Osteoblast (primary cell): ENCODE measurements around the gene PNPO. TPM values are rescaled to one million over a fixed set of nuclear protein-coding genes. Genes with fewer than 3 reads are reported as not detected.

Source experiments
- DNase-seq: peaks from one replicate; pipeline ENCODE4 v3.0.0; 2011; ENCODE audit warnings: low spot score, mixed read lengths; ENCODE audit not compliant: insufficient read length; ENCODE audit errors: missing footprints
- H2AFZ ChIP-seq: 2 replicates; pipeline ENCODE4 v1.6.0; 2011; ENCODE audit warnings: mild to moderate bottlenecking, low read length
- H3K27ac ChIP-seq: 2 replicates; pipeline ENCODE4 v1.5.1; 2011; ENCODE audit warnings: mild to moderate bottlenecking, low read depth, low read length, moderate library complexity
- H3K27me3 ChIP-seq: 2 replicates; pipeline ENCODE4 v1.6.0; 2012; ENCODE audit warnings: mild to moderate bottlenecking, control low read depth, inconsistent platforms, low read length, moderate library complexity; ENCODE audit not compliant: insufficient read depth
- H3K36me3 ChIP-seq: 2 replicates; pipeline ENCODE4 v1.5.1; 2011; ENCODE audit warnings: mild to moderate bottlenecking, low read length, control low read depth, moderate library complexity; ENCODE audit not compliant: insufficient read depth
- H3K4me1 ChIP-seq: 2 replicates; pipeline ENCODE4 v1.5.1; 2011; ENCODE audit warnings: mild to moderate bottlenecking, low read length, control low read depth, moderate library complexity; ENCODE audit not compliant: insufficient read depth
- H3K4me2 ChIP-seq: 2 replicates; pipeline ENCODE4 v1.6.0; 2011; ENCODE audit warnings: mild to moderate bottlenecking, low read length; ENCODE audit not compliant: insufficient read depth
- H3K4me3 ChIP-seq: fragments of 200-600 bp; sonication (generic); 3 replicates; pipeline ENCODE4 v1.5.1; 2012; ENCODE audit warnings: mild to moderate bottlenecking, low read length, inconsistent platforms; ENCODE audit not compliant: insufficient read depth
- H3K79me2 ChIP-seq: 2 replicates; pipeline ENCODE4 v1.6.0; 2012; ENCODE audit warnings: mild to moderate bottlenecking, low read length, control low read depth, inconsistent platforms; ENCODE audit not compliant: insufficient read depth
- H3K9me3 ChIP-seq: 2 replicates; pipeline ENCODE4 v1.5.1; 2011; ENCODE audit warnings: low read depth, low read length, control low read depth
- H4K20me1 ChIP-seq: 2 replicates; pipeline ENCODE4 v1.6.0; 2012; ENCODE audit warnings: mild to moderate bottlenecking, low read length, control low read depth; ENCODE audit not compliant: insufficient read depth
- total RNA-seq: library from RNA; depleted of rRNA; stranded (reverse); fragments of >200 nt; gene quantifications from 2 replicates; pipeline ENCODE4 v1.2.3, GENCODE V29; 2012
- TF ChIP-seq, protein P1 (sequence below): IDR thresholded peaks from 2 replicates; pipeline ENCODE4 v1.5.1; 2011; ENCODE audit warnings: mild to moderate bottlenecking, low read depth, low read length, moderate library complexity; ENCODE audit errors: extremely low read depth

The PNPO gene
- total RNA-seq, 1 donor: 31.5 TPM

GRCh38 chr17:47953909-47954308 lies 12.5 kb downstream of the PNPO start:
- no peak overlapping the region for H3K4me3 ChIP-seq
- H3K79me2 ChIP-seq: no peaks in the 10 kb centered on the region
- H3K4me2 ChIP-seq: no peak overlapping the region
- no peaks in the 10 kb centered on the region for H3K27me3 ChIP-seq
- H3K4me1 ChIP-seq: peaks cover 11% of the 10 kb centered on the region
- TF ChIP-seq, protein P1, sequence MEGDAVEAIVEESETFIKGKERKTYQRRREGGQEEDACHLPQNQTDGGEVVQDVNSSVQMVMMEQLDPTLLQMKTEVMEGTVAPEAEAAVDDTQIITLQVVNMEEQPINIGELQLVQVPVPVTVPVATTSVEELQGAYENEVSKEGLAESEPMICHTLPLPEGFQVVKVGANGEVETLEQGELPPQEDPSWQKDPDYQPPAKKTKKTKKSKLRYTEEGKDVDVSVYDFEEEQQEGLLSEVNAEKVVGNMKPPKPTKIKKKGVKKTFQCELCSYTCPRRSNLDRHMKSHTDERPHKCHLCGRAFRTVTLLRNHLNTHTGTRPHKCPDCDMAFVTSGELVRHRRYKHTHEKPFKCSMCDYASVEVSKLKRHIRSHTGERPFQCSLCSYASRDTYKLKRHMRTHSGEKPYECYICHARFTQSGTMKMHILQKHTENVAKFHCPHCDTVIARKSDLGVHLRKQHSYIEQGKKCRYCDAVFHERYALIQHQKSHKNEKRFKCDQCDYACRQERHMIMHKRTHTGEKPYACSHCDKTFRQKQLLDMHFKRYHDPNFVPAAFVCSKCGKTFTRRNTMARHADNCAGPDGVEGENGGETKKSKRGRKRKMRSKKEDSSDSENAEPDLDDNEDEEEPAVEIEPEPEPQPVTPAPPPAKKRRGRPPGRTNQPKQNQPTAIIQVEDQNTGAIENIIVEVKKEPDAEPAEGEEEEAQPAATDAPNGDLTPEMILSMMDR: peak; percentile 15
- H4K20me1 ChIP-seq: no peaks in the 10 kb centered on the region
- H3K27ac ChIP-seq: no peak overlapping the region
- DNase-seq: no peak
- H3K36me3 ChIP-seq: peaks cover 15% of the 10 kb centered on the region
- no peaks in the 10 kb centered on the region for H3K9me3 ChIP-seq
- no peak overlapping the region for H2AFZ ChIP-seq

DNA sequence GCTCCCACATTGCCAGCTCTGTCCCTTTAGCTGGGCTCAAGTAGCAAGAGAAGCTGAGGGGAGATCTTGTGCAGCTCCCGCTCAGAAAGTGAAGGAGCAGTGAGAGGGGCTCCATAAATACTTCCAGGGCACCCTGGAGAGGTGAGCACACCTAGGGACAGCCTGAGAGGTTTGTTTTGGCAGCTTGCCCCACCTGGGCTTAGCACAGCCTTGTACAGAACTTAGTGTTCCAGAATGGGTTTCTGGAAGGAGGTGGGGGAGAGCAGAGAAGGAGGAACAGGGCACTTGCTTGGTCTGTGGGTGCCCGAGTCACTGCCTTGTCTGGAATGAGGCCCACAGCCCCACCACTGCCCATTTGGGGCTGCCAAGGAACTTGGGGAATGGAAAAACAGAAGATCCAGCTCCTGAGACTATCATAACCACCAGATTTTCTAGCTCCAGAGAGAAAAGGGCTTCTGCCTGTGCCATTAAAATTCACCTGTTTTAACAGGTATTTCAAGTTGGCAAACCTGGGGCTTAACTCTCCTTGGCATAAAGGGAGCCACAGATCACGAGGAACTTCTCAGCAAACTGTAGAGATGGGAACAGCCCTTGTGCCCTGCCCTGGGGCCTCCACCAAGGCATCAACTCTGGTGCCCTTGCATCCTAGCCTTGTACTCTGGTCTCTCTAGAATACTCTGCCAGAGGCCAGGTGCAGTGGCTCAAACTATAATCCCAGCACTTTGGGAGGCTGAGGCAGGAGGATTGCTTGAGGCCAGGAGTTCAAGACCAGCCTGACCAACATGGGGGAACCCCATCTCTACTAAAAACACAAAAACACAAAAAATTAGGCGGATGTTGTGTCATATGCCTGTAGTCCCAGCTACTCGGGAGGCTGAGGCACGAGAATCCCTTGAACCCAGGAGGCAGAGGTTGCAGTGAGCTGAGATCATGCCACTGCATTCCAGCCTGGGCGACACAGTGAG lies 14.4 kb downstream of the PNPO start:
- Histone ChIP-seq H3K4me2 (no peak overlapping the region), H3K79me2 (no peaks in the 10 kb centered on the region), H3K4me3 (no peak overlapping the region), H4K20me1 (no peaks in the 10 kb centered on the region), H3K27ac (no peak overlapping the region), H3K27me3 (no peaks in the 10 kb centered on the region), H2AFZ (no peak overlapping the region), H3K9me3 (no peaks in the 10 kb centered on the region), H3K36me3 (peaks cover 6% of the 10 kb centered on the region), H3K4me1 (no peaks in the 10 kb centered on the region)
- TF ChIP-seq, protein P1: no peak
- no peak for DNase-seq

- TF ChIP-seq, protein P1: no peak
- Histone ChIP-seq H4K20me1 (no peaks in the 10 kb centered on the region), H3K4me2 (no peak overlapping the region), H3K4me1 (no peaks in the 10 kb centered on the region), H3K27me3 (peaks cover 3% of the 10 kb centered on the region), H3K36me3 (no peaks in the 10 kb centered on the region), H3K4me3 (no peak overlapping the region), H3K9me3 (no peaks in the 10 kb centered on the region), H3K27ac (no peak overlapping the region), H2AFZ (no peak overlapping the region), H3K79me2 (no peaks in the 10 kb centered on the region)
- DNase-seq: no peak
Observed at GRCh38 chr17:47956791-47957590, 15.6 kb downstream of the PNPO start.
